ENCODE data around the gene HMCES.
"Not testable (repeated sequence)": the region's sequence is repeated elsewhere in the genome, so short reads cannot be mapped to it uniquely, and the experiment has no call there.

The HMCES gene

DNA sequence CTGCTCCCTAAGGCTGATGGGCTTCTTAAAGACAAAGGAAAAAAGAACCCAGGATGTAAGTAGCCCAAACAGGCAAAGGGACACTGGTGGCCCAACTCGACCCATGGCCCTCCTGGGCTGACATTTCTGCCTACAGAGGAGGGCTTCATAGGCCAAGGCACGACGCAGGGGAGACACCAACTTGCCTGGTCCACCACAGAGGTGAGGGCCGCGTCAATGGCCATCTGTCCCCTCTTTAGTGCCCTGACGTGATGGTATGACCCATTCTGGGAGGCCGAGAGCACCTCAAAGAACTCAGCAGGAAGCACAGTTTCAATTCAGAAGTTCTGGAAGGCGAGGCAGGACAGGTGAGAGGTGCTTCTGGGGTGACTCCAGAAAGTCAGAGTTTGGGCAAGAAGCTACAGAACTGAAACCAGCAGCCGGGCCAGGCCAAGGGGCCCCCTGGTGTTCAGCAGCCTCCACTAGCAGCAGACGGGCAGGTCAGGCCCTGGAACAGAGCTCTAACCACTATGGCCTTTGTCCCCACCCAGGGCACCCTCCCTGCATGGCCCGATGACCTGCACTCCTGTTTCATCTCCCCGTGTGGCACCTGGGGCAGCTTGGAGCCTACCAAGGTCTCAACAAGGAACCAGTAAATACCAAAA lies 45.1 kb downstream of the HMCES start:
- DNase-seq, result no peak

DNA sequence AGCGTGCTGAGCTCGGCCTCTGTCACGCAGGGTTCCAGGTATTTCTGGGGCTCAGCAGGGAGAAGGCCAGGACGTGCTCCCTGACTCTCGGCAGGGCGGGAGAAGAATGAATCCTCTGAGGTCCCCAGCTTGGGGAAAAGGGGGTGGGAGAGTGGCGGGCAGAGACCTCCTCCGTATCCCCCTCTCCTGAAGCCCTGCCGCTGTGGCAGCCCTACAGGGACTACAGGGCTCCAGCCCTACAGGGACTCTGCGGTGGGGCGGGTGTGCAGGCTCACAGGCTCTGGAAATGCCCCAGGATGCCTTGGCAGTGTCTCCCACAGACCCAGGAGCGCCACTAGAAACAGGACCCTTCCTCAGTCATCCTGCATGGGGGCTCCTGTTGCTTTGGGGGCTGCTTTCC lies 46.2 kb downstream of the HMCES start:
- no peak for DNase-seq

DNA sequence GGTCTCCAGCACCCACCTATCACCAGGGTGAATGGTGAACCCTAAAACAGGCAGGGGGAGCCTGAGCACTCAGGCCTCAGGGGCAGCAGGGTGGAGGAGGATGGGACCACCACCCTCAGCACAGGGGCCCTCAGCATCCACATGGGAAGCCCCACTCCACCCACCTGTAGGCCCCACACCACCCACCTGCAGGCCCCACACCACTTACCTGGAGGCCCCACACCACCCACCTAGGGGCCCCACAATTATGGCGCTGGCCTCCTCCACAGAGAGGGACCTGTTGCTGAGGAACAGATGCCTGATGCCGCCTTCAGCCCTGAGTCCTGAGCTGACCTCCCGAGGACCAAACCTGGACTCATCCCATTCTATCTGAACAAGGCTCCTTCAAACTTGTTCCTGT lies 46.7 kb downstream of the HMCES start:
- DNase-seq, result no peak

DNA sequence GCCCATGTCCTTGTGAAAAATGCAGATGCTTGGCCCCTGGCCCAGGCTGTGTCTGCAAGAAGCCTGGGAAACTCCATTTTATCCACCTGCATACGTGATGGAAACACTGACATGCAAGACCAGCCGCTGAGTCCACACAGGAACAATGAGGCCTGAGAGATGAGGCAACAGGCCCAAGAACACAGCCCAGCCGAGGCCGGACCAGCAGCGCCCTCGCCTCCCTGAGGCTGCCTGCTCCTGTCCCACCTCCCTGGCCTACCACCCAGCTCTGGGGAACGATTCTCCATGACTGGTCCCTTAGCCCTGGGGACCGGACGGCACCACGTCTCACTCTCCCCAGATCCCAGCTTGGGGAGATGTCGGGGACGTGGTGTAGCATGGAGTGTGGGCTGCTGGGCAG lies 47.5 kb downstream of the HMCES start:
- DNase-seq, result no peak

DNA sequence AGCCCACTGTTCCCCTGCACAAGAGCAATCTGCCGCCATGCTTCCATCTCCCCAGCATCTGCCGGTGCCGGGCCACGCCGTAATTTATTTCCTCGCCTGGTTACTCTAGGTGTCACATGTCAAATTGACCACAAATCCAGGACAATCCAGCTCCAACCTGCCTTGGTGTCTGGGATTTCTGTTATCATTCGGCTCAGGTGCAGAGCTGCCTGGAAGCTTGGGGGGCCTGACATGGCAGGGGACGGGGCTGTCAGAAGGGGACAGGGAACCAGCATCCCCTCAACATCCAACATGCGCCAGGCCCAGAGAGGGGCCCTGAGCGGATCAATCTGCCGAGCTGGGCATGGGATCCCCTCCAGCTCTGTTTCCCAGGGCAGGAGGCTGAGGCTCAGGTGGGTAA lies 47.9 kb downstream of the HMCES start:
- no peak for DNase-seq

DNA sequence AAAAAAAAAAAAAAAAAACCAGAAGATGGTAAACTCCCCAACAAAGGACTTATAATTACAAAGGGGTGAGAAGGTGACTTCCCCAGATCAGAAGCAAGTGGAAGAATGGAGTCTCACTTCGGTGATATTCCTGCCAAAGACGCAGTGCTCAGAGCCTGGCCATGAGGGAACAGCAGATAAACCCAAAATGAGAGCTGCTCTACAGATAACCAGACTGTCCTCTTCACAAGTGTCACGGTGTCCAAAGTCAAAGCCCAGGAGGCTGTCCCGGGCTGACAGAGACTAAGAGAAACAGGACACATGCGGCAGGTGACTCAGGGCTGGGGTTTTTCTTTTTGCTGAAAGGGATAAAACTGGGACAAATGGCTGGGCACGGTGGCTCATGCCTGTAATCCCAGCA lies 48.8 kb downstream of the HMCES start:
- DNase-seq, result no peak

DNA sequence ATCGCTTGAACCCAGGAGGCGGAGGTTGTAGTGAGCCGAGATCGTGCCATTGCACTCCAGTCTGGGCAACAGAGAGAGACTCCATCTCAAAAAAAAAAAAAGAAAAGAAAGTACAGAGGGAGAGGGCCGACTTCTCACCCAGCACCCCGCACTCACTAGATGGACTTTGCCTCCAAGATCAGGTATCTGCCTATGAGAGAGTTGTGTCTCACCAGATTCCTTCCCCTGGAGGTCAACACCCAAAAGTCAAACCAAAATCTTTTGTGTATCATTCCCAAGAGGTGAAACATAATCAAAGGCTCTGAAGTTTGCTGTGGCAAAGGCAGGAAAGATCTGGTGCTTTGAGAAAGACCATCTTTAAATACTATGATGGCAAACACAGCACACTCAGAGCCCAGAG lies 51.2 kb downstream of the HMCES start:
- no peak for DNase-seq

DNA sequence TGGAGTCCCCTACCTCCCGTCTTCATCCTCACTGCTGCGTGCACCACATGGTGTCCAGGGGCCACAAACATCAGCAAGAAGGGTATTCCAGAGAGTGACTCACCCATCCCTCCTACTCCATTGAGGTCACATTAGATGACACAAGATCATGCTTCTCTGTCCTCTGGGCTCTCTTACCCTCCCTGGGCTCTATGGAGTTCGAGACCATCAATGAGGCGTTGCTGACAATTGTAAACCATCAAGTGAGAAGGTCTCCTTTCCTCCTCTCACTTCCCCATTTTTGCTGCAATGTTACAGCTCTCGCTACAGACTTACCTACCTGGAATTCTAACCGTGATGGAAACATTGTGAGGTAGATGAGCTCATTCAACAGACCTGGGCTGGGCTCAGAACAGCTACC lies 51.7 kb downstream of the HMCES start:
- no peak for DNase-seq

DNA sequence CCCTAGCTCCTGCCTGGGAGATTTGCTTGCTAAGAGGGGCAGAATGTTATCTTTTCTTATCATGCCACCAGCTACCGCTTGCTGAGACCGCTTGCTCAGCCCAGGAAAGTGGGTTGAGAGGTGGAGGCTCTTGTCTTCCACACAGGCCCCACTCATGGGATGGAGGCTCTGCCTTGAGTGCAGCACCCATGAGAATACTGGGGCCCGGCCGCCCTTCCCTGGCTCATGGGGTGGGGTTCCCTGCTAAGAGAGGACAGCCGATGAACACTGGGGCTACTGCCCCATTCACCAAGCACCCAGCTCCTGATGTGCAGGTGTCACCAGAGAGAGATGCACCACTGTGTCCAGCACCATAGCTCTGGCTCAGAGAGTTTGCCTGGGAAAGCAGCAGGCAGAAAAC lies 55.2 kb downstream of the HMCES start:
- DNase-seq, result no peak

DNA sequence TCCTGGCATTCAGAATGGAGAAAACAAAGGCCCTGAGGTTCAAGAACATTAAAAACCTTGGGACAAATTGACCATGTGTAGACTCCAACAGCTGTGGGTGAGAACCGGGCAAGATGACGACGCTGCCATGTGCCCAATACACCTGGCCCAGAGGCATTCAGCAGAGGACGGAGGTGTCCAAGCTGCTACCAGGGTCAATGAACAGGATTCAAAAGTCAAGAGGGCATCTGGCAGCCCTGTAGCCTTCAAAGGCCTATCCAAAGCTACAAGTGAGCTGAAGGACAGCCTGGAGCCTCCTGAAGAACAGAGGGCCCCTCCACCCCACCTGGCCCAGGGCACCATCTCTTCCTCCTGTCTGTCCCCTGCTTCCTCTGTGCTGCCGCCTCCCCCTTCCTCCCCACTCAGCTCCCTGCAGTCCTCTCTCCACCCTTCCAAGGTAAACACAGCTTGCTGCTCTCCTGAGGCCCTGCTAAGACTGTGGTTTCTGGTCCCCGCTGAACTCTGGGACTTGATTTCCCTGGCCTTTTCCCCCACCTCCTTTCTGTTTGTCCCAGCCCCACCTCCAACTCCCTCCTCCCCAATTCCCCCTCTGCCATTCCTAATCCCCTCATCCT lies 57.5 kb downstream of the HMCES start:
- DNase-seq, result no peak

DNA sequence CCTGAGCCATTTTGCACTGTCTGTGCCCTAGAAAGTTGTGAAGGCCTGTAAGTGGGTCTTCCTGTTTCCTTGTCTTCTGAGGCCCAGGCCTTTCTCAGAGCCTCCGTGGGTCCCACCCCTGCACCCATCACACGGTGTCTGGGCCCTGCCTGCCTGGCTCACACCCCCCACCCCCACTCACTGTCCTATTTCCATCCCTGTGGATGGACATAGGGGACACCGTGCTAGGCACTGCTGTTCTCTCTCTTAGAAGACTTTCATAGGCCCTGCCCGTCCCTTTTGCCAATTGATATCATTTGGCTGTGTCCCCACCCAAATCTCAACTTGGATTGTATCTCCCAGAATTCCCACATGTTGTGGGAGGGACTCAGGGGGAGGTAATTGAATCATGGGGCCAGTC lies 59.0 kb downstream of the HMCES start:
- not testable (repeated sequence) for DNase-seq

DNA sequence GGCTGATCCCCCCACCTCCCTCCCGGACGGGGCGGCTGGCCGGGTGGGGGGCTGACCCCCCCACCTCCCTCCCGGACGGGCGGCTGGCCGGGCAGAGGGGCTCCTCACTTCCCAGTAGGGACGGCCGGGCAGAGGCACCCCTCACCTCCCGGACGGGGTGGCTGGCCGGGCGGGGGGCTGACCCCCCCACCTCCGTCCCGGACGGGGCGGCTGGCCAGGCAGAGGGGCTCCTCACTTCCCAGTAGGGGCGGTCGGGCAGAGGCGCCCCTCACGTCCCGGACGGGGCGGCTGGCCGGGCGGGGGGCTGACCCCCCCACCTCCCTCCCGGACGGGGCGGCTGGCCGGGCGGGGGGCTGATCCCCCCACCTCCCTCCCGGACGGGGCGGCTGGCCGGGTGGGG lies 60.5 kb downstream of the HMCES start:
- not testable (repeated sequence) for DNase-seq

DNA sequence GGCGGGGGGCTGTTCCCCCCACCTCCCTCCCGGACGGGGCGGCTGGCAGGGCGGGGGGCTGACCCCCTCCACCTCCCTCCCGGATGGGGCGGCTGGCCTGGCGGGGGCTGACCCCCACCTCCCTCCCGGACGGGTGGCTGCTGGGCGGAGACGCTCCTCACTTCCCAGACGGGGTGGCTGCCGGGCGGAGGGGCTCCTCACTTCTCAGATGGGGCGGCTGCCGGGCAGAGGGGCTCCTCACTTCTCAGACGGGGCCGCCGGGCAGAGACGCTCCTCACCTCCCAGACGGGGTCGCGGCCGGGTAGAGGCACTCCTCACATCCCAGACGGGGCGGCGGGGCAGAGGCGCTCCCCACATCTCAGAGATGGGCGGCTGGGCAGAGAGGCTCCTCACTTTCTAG lies 61.2 kb downstream of the HMCES start:
- not testable (repeated sequence) for DNase-seq

DNA sequence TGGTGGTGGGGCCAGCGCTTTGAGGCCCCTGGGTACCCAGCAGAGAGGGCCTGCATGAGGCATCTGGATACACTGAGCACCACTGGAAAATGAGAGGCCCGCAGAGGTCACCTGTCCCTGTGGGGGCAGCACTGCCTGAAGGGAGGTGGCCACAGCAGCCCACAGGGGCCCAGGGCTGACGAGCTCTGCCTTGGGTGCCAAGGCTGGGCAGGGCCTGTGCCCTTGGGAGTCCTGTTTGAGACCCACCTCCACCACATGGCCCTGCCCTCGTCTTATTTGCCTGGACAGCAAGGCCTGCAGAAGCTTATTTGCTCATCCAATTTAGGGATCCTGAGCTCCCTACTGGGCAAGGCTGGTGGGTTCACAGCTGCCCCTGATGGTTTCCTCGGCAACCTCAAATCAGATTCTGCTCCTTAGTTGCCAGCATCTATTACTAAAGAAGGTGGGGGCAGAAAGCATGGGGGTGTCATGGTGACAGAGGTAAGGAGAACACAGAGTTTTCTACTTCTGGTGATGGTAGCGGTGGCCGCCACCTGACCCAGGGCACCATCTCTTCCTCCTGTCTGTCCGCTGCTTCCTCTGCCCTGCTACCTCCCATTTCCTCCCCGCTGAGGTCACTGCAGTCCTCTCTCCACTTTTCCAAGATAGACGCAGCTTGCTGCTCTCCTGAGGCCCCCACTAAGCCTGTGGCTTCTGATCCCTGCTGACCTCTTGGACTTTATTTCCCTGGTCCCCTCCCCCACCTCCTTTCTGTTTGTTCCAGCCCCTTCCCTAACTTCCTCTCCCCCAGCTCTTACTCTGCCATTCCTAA lies 62.9 kb downstream of the HMCES start:
- no peak for DNase-seq

DNA sequence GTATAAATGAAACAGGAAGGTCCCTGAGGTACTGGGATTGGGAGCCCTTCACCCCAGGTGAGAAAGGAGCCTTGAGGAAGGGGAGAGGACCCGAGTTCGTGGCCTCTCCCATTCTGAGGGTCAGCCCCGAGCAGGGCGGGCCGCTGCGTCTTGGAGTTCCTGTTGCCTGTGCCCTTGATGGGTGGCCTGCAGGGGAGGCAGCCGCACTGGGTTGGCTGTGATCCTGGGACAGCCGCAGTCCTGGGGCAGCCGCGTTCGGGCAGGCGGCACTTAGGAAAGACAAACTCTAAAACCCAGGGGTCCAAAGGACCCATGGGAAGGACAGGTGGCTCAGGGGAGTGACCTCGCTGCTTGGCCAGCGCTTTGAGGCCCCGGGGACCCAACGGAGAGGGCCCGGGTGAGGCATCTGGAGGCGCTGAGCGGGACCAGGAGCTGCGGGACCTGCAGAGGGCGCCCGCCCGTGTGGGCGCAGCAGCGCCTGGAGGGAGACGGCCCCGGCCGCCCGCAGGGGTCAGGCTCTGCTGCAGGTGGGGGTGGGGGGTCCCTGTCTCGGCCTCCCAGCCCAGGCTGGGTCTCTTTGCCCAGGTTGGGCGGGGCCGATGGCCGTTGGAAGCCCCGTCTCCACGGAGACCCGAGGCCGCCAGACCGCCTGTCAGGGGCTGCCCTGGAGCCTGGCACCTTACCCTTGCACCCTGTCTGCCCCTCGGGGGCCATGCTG lies 65.1 kb downstream of the HMCES start:
- peak; percentile 10 for DNase-seq

DNA sequence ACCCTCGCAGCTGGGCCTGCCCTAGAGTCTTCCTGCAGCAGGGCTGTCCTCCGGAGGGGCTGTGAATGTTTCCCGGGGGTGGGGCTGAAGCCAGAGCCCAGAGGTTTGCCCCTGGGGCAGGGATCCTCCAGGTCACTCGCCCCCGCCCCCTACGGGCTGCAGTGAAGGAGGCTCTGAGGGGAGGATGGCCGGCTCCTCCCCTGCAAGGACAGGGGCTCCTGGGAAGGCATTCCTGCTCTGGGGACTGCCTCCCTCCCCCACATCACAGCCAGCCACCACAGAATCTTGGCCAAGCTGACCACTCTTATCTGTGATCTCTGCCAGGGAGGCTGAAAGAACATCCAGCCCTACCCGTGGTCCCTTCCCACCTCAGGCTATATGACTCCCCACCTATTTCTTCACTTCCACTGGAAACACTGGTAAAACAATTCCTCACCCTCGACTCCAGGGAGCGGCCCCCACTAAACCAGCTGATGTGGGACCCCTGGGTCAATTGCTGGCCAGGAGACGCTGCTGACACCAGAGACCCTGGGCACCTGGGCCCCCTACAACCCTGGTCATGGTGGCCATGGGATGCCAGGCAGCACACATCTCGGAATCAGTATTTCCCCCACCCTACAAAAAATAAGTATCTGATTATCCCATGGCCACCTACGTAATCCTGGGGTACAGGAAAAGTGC lies 66.0 kb downstream of the HMCES start:
- no peak for DNase-seq

DNA sequence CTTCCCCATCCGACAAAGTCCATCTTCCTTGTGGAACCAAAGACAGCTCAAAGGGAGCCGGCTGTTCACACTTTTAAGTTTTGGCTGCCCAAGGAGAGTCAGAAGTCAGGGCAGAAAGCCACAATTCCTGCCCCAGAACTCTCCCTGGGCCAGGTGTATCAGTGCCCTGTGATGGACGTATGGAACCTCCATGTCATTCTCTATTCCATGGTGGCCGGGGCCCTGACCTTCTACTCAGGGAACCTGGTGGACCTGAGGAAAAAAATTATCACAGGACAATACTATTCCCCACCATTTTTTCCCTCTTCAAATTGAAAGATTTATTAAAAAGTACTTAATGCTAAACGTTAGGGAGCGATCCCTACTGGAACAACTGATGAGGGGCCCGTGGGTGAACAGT lies 66.6 kb downstream of the HMCES start:
- DNase-seq, result no peak

DNA sequence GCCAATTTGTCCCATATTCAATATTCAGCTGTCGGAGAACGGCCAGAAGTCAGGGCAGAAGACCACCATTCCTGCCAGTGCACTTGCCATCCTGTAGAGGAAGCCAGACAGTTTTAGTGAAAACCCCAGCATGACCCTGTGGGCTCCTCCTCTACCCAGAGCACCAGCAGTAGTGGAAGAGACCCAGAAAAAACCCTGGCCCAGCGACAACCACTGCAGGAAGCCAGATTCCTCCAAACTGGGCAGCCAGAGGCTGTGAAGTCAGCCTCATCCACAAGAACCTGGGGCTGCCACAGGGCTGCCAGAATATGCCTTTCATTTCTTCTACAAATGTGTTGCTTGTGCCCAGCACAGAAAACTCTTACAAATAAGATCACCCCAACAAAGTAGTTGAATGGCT lies 67.3 kb downstream of the HMCES start:
- DNase-seq, result no peak

DNA sequence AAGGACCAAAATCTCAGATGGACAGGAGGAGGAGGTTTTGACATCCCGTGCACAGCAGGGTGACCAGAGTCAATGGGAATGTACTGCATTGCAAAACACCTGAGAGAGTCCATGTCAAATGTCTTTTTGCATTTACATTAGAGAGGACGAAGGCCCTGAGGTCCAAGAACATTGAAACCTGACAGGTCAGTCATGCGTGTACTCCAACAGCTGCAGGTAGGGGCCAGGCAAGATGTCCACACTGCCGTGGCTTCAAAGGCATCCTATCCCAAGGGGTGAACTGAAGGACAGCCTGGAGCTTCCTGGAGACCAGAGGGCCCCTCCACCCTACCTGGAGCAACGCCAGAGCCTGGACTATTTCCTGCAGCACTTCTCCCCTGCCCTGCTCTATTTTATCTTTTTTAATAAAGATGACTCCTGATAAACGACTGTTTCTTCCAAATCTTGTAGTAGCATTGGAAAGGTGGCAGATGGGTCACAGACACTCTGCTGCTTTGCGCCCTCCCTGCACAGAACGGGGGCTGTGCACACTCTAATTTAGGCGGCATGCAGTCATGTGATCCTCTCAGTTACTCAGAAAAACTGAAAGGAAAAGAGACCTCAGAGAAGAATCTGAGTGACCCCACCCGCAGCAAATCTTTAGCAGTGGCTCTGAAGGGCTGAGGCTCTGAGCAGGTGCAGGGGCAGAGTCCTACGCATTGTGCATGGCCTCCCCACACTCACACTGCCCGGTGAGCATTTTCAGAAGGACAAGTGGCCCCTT lies 68.2 kb downstream of the HMCES start:
- DNase-seq, result no peak

DNA sequence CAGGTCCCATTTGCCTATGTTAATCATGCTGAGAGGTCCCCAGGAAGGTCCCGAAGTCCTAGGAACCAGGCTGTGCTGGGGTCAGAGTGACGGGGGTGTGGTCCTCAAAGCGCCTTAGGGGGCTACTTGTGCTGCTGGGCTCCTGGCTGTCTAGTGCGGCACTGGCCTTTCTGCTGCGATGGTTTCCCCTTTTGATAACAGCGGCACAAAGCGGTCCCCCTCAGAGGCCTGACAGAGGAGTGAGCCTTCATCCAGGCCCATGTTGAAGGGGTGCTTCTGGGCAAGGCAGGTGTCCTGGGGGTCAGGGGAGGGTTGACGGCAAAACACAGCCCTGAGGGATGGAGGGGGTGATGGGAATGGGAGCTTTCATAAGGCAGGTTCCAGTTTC lies 68.8 kb downstream of the HMCES start:
- DNase-seq, result no peak

DNA sequence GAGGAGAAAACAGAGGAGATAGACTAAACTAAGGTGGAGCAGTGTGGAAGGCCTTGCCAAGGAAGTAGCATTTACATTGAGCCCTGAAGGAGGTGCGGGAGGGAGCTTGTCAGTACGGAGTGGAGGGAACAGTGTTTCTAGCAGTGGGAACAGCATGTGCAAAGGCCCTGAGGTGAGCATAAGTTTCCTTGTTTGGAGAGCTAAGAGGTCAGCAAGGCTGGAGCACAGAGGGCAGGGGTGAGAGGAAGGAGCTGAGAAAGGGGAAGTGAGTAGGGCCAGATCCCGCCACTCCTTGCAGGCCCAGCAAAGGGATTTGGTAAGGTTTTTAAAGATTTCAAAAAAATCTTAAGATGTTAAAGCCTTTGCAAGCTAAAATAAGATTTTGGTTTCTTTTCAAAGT lies 70.1 kb downstream of the HMCES start:
- DNase-seq, result no peak

DNA sequence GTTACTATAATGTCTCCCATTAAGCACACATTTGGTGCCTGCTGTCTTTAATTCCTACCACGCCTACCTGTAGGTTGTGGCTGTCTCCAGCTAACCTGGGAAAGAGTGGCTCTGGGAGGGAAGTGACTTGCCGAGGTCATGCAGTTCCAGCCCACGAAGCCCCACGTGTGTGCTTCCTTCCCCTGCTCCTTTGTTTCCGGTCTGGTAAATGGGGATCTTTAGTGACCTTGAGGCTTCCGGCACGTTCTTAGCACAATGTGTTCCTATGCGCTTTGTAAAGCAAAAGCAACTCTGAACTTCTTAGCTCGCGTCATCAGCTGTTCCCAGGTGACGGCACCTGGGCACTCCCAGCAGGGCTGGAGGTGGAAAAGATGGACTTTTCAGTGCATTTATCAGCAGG lies 70.5 kb downstream of the HMCES start:
- DNase-seq, result not testable (repeated sequence)
